GM18519 (cell line): Measurements from ENCODE around the gene RPS29.
"Not testable (repeated sequence)": the region's sequence is repeated elsewhere in the genome, so short reads cannot be mapped to it uniquely, and the experiment has no call there.

Experiments used
- ATAC-seq: cut with Tn5 transposase; IDR thresholded peaks from one replicate; pipeline ENCODE4 v1.9.1; 2021; ENCODE audit warnings: mild to moderate bottlenecking, moderate library complexity; ENCODE audit not compliant: unreplicated experiment, low FRiP score

The RPS29 gene

DNA sequence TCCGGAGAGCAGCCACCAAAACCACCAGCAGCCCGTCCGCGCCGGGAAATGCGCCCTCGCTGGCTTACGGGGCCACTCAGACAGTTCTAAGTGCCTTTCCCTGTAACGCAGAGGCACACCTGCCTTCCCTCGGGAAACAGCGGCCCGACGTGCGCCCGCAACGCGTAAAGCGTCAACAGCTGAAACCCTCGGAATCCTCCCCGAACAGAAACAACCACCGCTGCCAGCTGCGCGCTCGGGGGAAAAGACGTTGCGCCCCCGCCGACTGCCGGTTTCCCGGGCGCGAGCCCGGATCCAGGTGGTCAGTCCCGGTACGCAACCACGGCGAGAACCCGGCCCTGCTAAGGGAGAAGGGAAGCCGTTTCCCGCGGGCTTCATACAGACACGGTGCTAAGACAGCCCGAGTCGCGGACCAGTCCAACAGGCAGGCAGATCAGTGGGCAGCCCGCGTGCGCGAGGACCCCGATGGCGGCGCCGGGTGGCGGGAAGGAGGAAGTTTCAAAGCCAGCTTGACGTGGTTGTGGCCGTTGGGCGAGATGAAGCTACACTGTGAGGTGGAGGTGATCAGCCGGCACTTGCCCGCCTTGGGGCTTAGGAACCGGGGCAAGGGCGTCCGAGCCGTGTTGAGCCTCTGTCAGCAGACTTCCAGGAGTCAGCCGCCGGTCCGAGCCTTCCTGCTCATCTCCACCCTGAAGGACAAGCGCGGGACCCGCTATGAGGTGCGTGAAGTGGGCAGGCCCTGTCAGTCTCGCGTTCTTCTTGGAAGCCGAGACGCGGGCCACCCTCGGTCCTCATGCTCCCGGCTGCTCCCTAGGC is 12.5 kb upstream of the RPS29 start, which contains the start of gene LRR1:
TSS of gene LRR1 (plus strand) at position 456 of the 816 bp plus-strand sequence. CDS start at position 537, 81 bp downstream.
- ATAC-seq: no peak

DNA sequence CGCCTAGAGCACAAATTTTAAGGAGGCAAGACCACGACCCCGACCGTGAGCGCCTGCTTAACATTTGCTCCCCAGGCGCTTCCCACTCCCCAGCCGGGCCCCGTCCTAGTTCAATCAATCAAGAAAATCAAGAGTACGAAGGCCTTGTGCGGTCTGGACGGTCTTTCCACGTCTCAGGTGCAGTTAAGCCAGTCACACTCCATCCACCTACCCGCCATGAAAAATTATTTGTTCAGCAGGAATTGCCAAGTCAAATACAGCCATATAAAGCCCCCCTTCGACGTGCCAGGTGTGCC is 12.0 kb upstream of the RPS29 start:
- no peak for ATAC-seq

DNA sequence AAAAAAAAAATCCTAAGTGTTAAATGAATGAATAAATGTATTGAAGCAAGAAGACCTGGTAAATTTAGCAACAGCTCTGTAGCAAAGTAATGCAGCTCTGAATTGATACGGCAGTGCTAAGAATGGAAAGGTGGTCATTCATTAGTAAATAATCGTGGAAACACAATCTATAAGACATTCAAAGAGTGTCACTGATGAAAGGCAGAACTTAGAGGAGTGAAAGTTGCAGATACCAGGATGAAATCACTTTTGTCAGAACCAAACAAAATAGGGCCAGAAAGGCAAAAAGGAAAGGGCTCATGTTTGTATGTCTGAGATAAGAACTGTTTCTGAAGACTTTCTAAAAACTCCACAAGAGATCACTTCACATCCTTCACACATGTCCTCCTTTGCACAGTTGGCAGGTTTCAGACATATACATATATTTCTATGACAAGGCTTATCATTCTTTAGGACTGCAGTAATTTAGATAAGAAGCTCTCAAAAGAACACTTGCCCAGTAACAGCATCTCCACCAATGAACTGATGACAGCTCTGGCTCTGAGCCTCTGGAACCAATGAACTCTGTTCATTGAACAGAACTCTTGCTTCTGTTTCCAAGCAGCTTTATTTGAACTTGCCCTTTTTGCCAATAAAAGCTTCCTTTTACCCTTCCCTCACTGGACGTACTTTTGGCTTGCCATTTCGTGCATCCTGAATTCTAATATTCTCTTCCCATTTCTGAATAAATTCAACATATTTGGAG is 8.3 kb upstream of the RPS29 start:
- ATAC-seq: peak; percentile 30

DNA sequence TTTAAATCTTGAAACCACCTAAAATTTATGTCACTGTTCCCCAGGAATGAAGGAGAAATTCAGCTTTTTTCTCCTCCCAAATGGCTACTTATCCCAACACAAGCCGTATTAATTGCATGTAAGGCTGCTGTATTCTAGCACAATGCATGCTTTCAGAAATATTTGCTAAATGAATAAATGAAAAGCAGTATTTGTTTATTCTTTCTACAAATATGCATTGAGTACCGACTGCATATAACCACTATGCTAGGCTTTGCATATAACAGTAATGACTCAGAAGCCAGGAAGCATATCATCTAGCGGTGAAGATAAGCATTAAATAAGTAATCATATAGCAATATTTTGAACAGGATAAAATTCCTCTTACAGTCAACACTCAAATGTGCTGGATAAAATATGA is 6.8 kb upstream of the RPS29 start:
- ATAC-seq: no peak

DNA sequence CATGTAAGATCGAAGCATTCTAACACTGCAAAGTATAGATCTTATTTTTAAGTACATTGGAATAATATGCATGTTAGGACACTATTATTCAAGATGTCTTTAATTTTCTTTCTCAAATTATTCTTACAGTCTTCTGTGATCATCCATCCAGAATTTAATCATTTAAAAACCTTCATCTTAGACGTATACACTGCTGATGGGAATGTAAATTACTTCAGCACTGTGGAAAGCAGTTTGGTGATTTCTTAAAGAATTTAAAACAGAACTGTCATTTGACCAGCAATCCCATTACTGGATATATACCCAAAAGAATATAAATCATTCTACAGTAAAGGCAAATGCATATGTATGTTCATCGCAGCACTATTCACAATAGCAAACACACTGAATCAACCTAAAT is 3.2 kb upstream of the RPS29 start:
- ATAC-seq: no peak

DNA sequence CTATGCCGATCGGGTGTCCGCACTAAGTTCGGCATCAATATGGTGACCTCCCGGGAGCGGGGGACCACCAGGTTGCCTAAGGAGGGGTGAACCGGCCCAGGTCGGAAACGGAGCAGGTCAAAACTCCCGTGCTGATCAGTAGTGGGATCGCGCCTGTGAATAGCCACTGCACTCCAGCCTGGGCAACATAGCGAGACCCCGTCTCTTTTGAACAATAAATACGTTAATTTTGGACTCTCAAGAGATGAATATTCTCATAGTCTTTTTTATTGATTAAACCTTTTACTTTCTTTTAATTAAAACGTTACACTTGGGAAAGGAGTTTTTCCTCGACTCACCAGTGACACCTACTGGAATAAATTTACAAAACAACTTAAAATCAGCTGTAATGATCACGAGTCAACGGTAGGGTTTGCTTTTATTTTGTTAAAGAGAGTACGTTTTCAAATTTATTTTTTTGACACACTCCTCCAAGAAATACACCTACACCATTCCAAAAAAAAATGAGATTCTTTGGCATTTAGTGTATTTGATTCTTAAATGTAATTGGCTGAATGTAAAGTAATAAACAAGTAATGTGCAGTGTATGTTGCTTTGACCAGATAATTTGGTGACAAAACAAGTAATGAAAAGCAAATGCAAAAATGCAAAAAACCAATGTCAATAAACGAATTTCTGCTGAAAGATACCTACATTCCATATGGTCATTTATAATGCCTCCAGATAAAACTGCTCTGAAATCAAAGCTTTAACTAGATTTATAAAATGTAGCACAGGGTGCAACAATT is 687 bp upstream of the RPS29 start:
- peak; percentile 26 for ATAC-seq

DNA sequence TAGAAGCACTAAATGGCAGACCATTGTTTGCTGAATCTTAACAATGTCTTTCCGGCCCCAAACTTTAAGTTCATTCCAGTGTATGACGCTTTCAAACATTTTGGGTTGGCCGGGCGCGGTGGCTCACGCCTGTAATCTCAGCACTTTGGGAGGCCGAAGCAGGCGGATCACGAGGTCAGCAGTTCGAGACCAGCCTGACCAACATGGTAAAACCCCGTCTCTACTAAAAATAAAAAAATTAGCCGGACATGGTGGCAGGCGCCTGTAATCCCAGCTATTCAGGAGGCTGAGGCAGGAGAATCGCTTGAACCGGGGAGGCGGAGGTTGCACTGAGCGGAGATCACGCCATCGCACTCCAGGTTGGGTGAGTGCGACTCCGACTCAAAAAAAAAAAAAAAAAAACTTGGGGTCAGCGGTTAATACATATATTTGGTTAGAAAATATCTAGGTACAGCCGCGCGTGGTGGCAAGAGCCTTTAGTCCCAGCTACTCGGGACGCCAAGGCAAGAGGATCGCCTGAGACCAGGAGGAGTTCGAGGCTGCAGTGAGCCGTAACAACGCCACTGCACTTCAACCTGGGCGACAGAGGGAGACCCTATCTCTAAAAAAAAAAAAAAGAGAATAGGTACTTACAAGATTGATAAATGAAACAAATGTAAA is 1.1 kb downstream of the RPS29 start:
- not testable (repeated sequence) for ATAC-seq

DNA sequence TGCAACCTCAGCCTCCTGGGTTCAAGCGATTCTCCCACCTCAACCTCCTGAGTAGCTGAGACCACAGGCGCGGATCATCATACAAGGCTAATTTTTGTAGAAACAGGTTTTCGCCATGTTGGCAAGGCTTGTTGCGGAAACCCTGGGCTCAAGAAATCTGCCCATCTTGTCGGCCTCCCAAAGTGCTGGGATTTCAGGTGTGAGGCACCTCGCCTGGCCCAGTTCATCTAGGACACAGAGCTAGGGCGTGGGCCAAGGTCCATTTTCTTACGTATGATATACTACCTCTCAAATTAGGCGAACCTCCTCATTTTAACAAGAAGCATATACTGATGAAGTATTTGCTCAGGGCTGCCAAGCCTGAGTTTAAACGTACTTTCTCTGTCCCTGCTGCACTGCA is 2.1 kb downstream of the RPS29 start:
- ATAC-seq: no peak

DNA sequence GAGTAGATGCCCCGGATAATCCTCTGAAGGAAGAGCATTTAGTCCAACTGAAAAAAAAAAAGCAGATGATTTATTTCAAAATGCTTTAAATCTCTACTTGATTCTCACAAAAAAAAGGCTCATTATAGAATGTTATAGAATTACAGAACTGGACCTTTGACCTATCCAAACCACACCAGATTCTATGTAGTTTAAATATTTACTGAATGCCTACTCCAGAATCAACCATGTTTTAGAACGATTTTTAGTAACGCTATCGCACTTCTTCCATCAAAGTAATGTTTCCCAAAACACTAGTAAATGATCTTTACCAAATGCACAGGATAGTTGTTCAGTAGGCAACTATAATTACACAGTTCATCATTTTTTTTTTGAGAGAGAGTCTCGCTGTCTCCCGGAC is 2.6 kb downstream of the RPS29 start:
- ATAC-seq: no peak

DNA sequence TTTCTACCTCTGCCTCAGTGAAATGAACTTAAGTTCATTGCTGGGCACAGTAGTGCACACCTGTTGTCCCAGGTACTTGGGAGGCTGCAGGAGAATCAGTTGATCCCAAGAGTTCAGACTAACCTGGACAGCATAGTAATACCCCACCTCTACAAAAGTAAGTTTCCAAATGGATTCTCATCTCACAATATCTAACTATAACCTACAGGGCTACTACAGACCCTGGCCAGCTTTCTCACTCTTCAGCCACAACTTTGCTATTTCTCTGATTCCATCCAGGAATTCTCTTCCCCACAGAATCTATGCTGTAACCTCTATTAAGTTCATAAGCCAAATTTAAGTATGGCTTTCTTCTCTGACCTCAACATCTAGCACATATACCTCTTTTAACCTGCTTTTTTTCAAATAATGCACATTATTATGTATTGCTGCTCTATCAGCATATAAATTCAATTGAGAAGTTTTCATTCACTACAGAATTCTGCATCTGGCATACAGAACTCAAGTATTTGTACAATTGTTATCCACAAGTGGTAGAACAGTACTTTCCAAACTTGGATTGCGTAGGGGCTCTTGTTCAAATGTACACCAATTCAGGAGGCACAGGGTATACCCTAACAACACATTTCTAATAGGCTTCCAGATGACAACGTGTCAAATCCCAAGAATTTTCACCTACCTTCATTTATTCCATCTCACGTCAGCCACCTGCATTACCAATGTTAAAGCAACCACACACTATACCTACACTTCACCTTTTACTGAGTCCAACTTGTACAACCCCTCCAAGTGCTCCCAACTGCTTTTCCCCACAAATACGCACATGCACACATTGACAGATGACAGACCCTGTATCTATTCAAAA is 3.8 kb downstream of the RPS29 start:
- ATAC-seq: no peak

DNA sequence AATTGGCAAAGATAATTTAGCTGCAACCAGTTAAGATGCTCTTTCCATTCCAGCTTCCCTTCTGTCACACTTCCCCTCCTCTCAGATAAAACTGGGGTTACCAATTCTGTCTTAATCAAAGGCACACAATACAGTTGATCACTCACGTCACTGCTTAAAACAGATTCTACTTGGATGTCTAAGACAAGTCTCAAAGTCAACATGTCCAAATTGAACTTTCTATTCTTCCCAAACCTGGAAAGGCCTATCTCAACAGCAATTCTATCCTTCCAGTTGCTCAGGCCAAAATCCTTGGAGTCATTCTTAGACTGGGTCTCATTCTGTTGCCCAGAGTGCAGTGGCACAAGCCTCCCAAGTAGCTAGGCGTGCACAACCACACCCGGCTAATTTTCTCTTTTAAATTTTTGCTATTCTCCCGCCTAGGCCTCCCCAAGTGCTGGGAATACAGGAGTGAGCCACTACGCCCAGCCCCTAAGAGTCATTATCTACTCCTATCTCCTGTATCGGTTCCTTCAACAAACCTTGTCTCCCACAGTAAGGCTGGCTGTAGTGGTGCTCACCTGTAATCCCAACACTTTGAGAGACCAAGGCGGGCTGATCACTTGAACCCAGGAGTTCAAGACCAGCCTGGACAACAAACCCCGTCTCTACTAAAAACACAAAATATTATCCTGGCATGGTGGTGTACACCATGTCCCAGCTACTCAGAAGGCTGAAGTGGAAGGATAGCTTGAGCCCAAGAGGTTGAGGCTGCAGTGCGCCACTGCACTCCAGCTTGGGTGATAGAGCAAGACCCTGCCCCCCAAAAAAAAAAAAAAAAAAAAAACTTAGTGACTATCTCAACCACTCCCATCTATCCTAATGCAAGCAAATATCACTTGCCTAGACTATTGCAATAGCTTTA is 4.7 kb downstream of the RPS29 start:
- no peak for ATAC-seq

DNA sequence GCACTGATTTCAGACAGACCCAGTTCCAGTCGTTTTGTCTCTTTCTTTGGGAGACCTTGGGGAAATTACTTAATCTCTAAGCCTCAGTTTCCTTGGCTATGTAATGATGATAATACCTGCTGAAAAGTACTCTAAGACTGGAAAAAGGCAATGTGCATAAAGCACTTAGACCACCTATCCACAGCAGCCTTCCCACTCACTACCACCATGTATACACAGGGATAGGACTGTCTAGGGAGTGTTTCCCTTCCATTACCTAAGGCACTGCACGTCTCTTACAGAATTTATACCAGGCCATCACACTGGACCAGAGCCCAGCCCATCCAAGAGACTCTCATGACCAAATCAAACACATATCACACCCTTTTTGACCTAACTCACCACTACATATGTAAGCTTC is 6.3 kb downstream of the RPS29 start:
- no peak for ATAC-seq

DNA sequence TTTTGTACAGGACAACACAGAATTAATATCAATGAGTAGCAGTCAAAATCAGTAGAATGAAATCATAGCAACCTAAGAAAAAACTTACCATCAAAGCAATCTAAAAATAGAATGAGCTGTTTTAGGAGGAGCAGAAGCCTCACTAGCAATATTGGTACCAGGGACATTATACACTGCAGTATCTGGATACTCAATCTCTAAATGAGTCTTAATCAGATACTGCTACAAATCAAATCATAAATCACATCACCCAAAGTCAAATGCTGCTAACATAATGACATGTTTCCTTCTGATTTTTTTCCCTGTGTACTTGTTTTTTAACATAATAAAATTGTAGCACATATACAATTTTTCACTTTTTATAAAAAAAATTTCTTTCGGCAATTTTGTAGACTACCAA is 8.0 kb downstream of the RPS29 start:
- ATAC-seq: no peak

DNA sequence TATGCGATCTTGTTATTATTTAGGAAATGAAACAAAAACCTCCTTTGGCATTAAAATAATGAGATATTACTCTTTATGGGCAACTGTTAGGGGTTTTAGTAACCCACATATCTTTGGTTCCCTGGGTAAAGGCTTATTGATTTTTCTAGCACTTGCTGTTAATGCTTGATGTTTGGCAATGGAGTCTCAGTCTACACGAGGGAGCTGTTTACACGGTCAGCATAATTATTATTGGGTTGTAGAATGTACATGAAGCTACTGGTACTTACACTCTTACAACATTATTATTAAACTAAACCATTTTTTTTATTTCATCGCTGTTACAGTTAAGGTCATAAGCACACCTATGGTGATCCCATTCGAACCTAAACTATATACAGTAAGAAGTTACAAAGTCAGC is 12.1 kb downstream of the RPS29 start:
- no peak for ATAC-seq

DNA sequence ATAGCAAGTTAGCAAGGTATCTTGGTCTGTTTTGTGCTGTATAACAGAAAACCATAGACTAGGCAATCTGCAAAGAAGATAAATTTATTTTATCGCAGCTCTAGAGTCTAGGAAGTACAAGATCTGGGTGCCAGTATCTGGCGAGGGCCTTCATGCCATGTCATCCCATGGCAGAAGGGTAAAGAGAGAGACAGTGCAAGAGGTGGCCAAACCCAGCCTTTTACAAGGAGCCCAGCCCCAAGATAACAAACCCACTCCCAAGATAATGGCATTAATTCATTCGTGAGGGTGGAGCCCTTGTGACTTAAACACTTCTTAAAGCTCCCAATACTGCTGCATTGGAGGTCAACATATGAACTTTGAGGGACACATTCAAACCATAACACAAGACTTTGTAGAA is 16.9 kb downstream of the RPS29 start:
- no peak for ATAC-seq

DNA sequence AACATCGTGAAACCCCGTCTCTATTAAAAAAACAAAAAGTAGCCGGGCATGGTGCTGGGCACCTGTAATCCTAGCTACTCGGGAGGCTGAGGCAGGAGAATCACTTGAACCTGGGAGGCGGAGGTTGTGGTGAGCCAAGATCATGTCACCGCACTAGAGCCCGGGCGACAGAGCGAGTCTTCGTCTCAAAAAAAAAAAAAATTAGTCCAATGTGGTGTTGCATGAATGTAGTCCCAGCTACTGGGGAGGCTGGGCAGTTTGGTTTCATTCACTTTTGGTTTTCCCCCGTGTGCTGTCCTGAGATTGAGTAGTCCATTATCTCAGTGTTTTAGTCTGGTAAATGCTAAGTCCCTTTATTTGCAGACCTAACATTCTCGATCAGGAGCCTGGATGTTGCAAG is 19.5 kb downstream of the RPS29 start:
- no peak for ATAC-seq

DNA sequence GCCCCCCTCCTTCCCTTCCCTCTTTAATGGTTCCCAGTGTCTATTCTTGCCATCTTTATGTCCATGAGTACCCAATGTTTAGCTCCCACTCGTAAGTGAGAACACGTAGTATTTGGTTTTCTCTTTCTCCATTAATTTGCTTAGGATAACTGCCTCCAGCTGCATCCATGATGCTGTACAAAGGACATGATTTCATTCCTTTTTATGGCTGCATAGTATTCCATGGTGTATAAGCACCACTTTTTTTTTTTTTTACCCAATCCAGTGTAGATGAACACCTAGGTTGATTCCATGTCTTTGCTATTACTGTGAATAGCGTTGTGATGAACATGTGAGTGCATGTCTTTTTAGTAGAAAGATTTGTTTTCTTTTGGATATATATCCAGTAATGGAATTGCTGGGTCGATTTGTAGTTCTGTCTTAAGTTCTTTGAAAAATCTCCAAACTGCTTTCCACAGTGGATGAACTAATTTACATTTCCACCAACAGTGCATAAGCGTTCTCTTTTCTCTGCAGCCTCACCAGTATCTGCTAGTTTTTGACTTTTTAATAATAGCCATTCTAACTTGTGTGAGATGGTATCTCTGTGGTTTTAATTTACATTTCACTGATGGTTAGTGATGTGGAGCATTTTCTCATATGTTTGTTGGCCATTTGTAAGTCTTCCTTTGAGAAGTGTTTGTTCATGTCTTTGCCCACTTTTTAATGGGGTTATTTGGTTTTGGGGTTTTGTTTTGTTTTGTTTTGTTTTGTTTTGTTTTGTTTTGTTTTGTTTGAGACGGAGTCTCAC is 26.0 kb downstream of the RPS29 start:
- no peak for ATAC-seq

DNA sequence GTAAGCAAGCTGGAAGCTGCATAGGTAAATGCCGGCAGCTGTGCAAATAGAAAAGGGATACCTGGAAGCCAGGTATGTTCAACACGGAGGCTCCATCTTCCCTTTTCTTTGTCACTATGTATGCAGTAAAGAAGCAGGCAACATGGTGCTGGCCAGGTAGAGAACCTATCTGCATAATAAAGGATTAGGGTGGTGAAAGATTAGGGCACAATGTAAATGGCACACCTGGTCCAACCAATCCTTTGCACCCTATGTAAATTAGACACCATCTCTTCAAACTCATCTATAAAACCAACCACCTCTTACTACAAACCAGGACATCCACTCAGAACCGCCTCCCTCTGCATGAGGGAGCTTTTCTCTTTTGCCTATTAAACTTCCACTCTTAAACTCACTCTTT is 32.3 kb downstream of the RPS29 start:
- ATAC-seq: no peak
